Measurements from ENCODE around the gene SEC22A. TPM values are rescaled to one million over a fixed set of nuclear protein-coding genes. Genes with fewer than 3 reads are reported as not detected.
"Not testable (repeated sequence)": the region's sequence is repeated elsewhere in the genome, so short reads cannot be mapped to it uniquely, and the experiment has no call there.

Gene SEC22A
- total RNA-seq, 1 donor from 2014 or later: 29.7 TPM

- peak overlapping the region; percentile 97 for H3K4me3 ChIP-seq (ENCODE audit: low read depth, low read length)
- TF ChIP-seq CTCF (conservative IDR thresholded peaks at IDR 0.05; ENCODE audit: low read depth, low read length): no peak
- DNase-seq (ENCODE audit: low read depth): no peak
Measured at GRCh38 chr3:123201223-123201556, 553 bp upstream of the SEC22A start.

DNA sequence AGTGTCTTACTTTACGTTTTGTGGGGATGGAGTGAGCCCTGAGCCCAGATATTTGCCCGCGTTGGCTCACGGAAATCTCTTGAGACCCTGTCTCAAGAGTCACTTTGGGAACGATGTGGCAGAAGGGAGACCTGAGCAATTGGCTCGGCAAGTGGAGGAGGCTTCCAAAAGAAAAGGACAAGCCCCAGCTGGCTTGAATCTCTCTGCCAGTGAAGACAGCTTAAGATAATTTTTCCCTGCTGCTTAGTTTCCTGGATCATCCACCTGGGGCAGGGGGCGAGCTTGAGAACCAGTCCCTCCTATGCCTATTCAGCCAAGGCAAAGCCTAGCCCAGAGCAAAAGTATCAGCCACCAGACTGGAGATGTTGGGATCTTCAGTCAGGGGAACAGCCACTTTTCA is 708 bp downstream of the SEC22A start:
- DNase-seq (ENCODE audit: low read depth): no peak
- no peak for TF ChIP-seq CTCF (conservative IDR thresholded peaks at IDR 0.05; ENCODE audit: low read depth, low read length)
- H3K4me3 ChIP-seq (ENCODE audit: low read depth, low read length): peak overlapping the region; percentile 97

DNA sequence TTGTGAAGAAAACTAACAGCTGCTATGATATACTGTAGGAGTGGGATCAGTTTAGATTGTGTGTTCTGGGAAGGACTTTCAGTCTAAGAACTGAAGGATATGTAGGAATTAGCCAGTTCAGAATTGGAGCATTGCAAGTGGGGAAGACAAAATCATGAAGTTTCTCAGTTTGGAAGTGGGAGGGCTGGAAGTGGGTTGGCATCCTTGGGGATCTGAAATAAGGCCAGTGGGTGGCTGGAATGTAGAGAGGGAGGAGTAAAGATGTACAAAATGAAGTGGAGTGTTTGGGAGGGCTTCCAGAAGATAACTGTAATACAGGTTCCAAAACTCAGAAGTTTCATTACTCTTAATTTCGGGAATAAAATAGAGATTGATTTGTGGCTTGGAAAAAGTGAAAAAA is 17.2 kb downstream of the SEC22A start:
- no peak overlapping the region for H3K4me3 ChIP-seq (ENCODE audit: low read depth, low read length)
- DNase-seq (ENCODE audit: low read depth): no peak
- no peak for TF ChIP-seq CTCF (conservative IDR thresholded peaks at IDR 0.05; ENCODE audit: low read depth, low read length)

- H3K4me3 ChIP-seq (ENCODE audit: low read depth, low read length); DNase-seq (ENCODE audit: low read depth): not testable (repeated sequence)
Measured at GRCh38 chr3:123221369-123221768, 19.6 kb downstream of the SEC22A start.

- DNase-seq (ENCODE audit: low read depth): no peak
- H3K4me3 ChIP-seq (ENCODE audit: low read depth, low read length): no peak overlapping the region
- TF ChIP-seq CTCF (conservative IDR thresholded peaks at IDR 0.05; ENCODE audit: low read depth, low read length): no peak
Measured at GRCh38 chr3:123225016-123225415, 23.3 kb downstream of the SEC22A start.

- no peak for DNase-seq (ENCODE audit: low read depth)
- no peak overlapping the region for H3K4me3 ChIP-seq (ENCODE audit: low read depth, low read length)
- no peak for TF ChIP-seq CTCF (conservative IDR thresholded peaks at IDR 0.05; ENCODE audit: low read depth, low read length)
Measured at GRCh38 chr3:123226549-123226948, 24.8 kb downstream of the SEC22A start.

DNA sequence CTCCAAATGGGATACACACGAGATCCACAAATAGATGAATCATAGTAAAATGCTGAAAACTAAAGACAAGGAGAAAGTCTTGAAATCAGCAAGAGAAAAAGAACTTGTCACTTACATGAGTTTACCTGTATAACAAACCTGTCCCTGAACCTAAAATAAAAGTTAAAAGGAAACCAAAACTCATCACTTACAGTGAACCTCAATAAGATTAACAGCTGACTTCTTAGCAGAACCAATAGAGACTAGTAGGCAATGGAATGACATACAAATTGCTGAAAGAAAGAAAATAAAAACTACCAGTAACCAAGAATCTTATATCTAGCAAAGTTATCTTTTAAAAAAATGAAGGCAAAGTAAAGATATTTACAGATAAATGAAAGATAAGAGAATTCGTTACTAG is 27.4 kb downstream of the SEC22A start:
- H3K4me3 ChIP-seq (ENCODE audit: low read depth, low read length): no peak overlapping the region
- DNase-seq (ENCODE audit: low read depth): no peak
- no peak for TF ChIP-seq CTCF (conservative IDR thresholded peaks at IDR 0.05; ENCODE audit: low read depth, low read length)

DNA sequence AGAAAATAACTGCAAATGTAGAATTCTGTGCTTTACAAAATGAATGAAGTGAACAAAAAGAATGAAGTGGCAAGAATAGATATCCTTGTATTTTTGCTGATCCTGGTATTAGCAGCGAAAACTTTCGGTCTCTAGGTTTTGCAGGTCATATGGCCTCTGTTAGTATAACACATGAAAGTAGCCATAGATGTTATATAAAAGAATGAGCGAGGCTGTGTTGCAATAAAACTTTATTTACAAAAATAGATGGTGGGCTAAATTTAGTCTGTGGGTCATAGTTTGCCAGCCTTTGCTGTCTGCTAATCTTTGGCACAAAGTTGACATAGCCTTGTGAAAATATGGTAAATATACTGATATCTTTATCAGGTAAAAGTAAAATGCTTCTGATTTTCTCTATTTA is 35.2 kb downstream of the SEC22A start:
- H3K4me3 ChIP-seq (ENCODE audit: low read depth, low read length): no peak overlapping the region
- no peak for DNase-seq (ENCODE audit: low read depth)
- TF ChIP-seq CTCF (conservative IDR thresholded peaks at IDR 0.05; ENCODE audit: low read depth, low read length): no peak

DNA sequence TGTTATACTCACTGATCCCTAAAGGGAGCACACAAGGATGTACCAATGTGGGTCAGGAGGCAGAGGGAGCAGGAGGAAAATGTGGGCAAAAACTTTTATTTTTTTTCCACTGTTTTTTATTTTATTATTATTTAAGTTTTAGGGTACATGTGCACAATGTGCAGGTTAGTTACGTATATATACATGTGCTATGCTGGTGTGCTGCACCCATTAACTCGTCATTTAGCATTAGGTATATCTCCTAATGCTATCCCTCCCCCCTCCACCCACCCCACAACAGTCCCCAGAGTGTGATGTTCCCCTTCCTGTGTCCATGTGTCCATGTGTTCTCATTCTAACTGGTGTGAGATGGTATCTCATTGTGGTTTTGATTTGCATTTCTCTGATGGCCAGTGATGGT is 37.4 kb downstream of the SEC22A start:
- H3K4me3 ChIP-seq (ENCODE audit: low read depth, low read length): not testable (repeated sequence)

More for the DNA sequence above, 37.4 kb downstream of the SEC22A start:
- DNase-seq (ENCODE audit: low read depth): not testable (repeated sequence)
